ENCODE data around the gene TLL2. TPM values are rescaled to one million over a fixed set of nuclear protein-coding genes. Genes with fewer than 3 reads are reported as not detected.

Gene TLL2
- total RNA-seq, 1 donor from 2014 or later = 1.9 TPM

GRCh38 chr10:96507044-96507443 lies 6.7 kb downstream of the TLL2 start:
- Mint-ChIP-seq H3K27me3 (ENCODE audit: low read depth) (no peaks in the 10 kb centered on the region), H3K4me1 (ENCODE audit: low read depth) (peaks cover 17% of the 10 kb centered on the region), H3K27ac (ENCODE audit: unreplicated experiment) (no peak overlapping the region), H3K9me3 (ENCODE audit: low read depth) (no peaks in the 10 kb centered on the region), H3K36me3 (ENCODE audit: low read depth) (no peaks in the 10 kb centered on the region), H3K4me3 (ENCODE audit: unreplicated experiment) (no peak overlapping the region)
- TF ChIP-seq CTCF (IDR thresholded peaks at IDR 0.05) = no peak
- no peak for DNase-seq (ENCODE audit: low spot score)

- H3K27ac Mint-ChIP-seq (ENCODE audit: unreplicated experiment) = no peak overlapping the region
- H3K9me3 Mint-ChIP-seq (ENCODE audit: low read depth) = no peaks in the 10 kb centered on the region
- DNase-seq (ENCODE audit: low spot score) = no peak
- no peak for TF ChIP-seq CTCF (IDR thresholded peaks at IDR 0.05)
- H3K36me3 Mint-ChIP-seq (ENCODE audit: low read depth) = no peaks in the 10 kb centered on the region
- peaks cover 9% of the 10 kb centered on the region for H3K4me1 Mint-ChIP-seq (ENCODE audit: low read depth)
- no peaks in the 10 kb centered on the region for H3K27me3 Mint-ChIP-seq (ENCODE audit: low read depth)
- no peak overlapping the region for H3K4me3 Mint-ChIP-seq (ENCODE audit: unreplicated experiment)
Measured at GRCh38 chr10:96505150-96506136, 8.3 kb downstream of the TLL2 start.

- no peak for TF ChIP-seq CTCF (IDR thresholded peaks at IDR 0.05)
- H3K27ac Mint-ChIP-seq (ENCODE audit: unreplicated experiment) = no peak overlapping the region
- H3K4me1 Mint-ChIP-seq (ENCODE audit: low read depth) = no peaks in the 10 kb centered on the region
- no peaks in the 10 kb centered on the region for H3K9me3 Mint-ChIP-seq (ENCODE audit: low read depth)
- no peaks in the 10 kb centered on the region for H3K27me3 Mint-ChIP-seq (ENCODE audit: low read depth)
- H3K4me3 Mint-ChIP-seq (ENCODE audit: unreplicated experiment) = no peak overlapping the region
- H3K36me3 Mint-ChIP-seq (ENCODE audit: low read depth) = no peaks in the 10 kb centered on the region
- DNase-seq (ENCODE audit: low spot score) = no peak
Measured at GRCh38 chr10:96502561-96503282, 11.0 kb downstream of the TLL2 start.

- Mint-ChIP-seq H3K36me3 (ENCODE audit: low read depth) (no peaks in the 10 kb centered on the region), H3K27me3 (ENCODE audit: low read depth) (no peaks in the 10 kb centered on the region), H3K9me3 (ENCODE audit: low read depth) (no peaks in the 10 kb centered on the region), H3K4me3 (ENCODE audit: unreplicated experiment) (no peak overlapping the region), H3K27ac (ENCODE audit: unreplicated experiment) (no peak overlapping the region), H3K4me1 (ENCODE audit: low read depth) (no peaks in the 10 kb centered on the region)
- no peak for TF ChIP-seq CTCF (IDR thresholded peaks at IDR 0.05)
- no peak for DNase-seq (ENCODE audit: low spot score)
Measured at GRCh38 chr10:96501985-96502384, 11.7 kb downstream of the TLL2 start.

GRCh38 chr10:96500519-96500918 lies 13.2 kb downstream of the TLL2 start:
- DNase-seq (ENCODE audit: low spot score) = no peak
- TF ChIP-seq CTCF (IDR thresholded peaks at IDR 0.05) = no peak
- no peaks in the 10 kb centered on the region for H3K4me1 Mint-ChIP-seq (ENCODE audit: low read depth)
- peaks cover 2% of the 10 kb centered on the region for H3K27me3 Mint-ChIP-seq (ENCODE audit: low read depth)
- H3K9me3 Mint-ChIP-seq (ENCODE audit: low read depth) = no peaks in the 10 kb centered on the region
- H3K27ac Mint-ChIP-seq (ENCODE audit: unreplicated experiment) = no peak overlapping the region
- no peaks in the 10 kb centered on the region for H3K36me3 Mint-ChIP-seq (ENCODE audit: low read depth)
- H3K4me3 Mint-ChIP-seq (ENCODE audit: unreplicated experiment) = no peak overlapping the region
